Skeletal muscle satellite cell (primary cell): ENCODE data around the gene ENTPD2.

Experiments used
- H3K27me3 ChIP-seq: 2 replicates; pipeline ENCODE4 v1.7.0; 2013; ENCODE audit warnings: low read length; ENCODE audit not compliant: control insufficient read depth, insufficient read depth
- H3K36me3 ChIP-seq: 2 replicates; pipeline ENCODE4 v1.7.0; 2013; ENCODE audit warnings: mild to moderate bottlenecking, control low read depth, low read length; ENCODE audit not compliant: insufficient read depth
- H3K4me1 ChIP-seq: 2 replicates; pipeline ENCODE4 v1.7.0; 2013; ENCODE audit warnings: low read length; ENCODE audit not compliant: control insufficient read depth, insufficient read depth
- H3K4me2 ChIP-seq: 2 replicates; pipeline ENCODE4 v1.7.0; 2013; ENCODE audit warnings: mild to moderate bottlenecking, low read length
- H3K4me3 ChIP-seq: 2 replicates; pipeline ENCODE4 v1.7.0; 2013; ENCODE audit warnings: low read length
- H3K9ac ChIP-seq: 2 replicates; pipeline ENCODE4 v1.7.0; 2013; ENCODE audit warnings: mild to moderate bottlenecking, low read depth, low read length, moderate library complexity
- H3K9me3 ChIP-seq: replicated peaks from 2 replicates; pipeline ENCODE4 v1.7.0; 2013; ENCODE audit warnings: mild to moderate bottlenecking, control low read depth, low read length

Gene ENTPD2

GRCh38 chr9:137077758-137078693 lies 24.2 kb upstream of the ENTPD2 start:
- Histone ChIP-seq H3K36me3 (peaks cover 37% of the 10 kb centered on the region), H3K27me3 (no peaks in the 10 kb centered on the region), H3K9ac (peak overlapping the region; percentile 84), H3K4me1 (peaks cover 20% of the 10 kb centered on the region), H3K4me2 (peak overlapping the region; percentile 91), H3K9me3 (no peaks in the 10 kb centered on the region), H3K4me3 (peak overlapping the region; percentile 91)

GRCh38 chr9:137077010-137077747 lies 23.3 kb upstream of the ENTPD2 start, which contains the start of gene UAP1L1:
Gene UAP1L1, plus strand, starts transcription at chr9:137077517. Its CDS starts 16 bp downstream, at chr9:137077533.
- peak within 1 kb of the TSS; percentile 91 for H3K4me3 ChIP-seq
- peaks cover 31% of the 10 kb centered on the region for H3K36me3 ChIP-seq
- peak within 1 kb of the TSS; percentile 84 for H3K9ac ChIP-seq

DNA sequence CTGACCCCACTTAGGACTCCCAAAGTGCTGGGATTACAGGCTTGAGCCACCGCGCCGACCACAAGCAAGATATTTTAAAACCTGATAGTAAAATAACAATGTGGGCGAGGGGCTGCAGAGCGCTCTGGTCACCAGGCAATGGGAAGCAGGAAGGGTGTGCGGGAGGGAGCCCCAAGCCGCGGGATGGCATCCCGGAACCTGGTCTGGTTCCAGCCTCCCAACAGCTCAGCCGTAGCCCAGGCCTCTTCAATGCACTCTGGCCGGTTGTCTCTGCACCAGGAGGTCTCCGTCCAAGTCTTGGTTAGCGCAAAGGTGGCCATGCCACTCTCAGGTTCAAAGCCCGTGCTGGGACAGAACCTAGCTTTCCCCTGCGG lies 22.8 kb upstream of the ENTPD2 start:
- H3K4me3 ChIP-seq: peak overlapping the region; percentile 63
- H3K36me3 ChIP-seq: peaks cover 25% of the 10 kb centered on the region
- H3K9me3 ChIP-seq: no peaks in the 10 kb centered on the region
- H3K9ac ChIP-seq: peak overlapping the region; percentile 71
- H3K27me3 ChIP-seq: no peaks in the 10 kb centered on the region
- H3K4me2 ChIP-seq: peak overlapping the region; percentile 77
- peaks cover 11% of the 10 kb centered on the region for H3K4me1 ChIP-seq

More at GRCh38 chr9:137077010-137077747, 23.3 kb upstream of the ENTPD2 start, which contains the start of gene UAP1L1:
- Histone ChIP-seq H3K4me2 (peak within 1 kb of the TSS; percentile 91), H3K9me3 (no peaks in the 10 kb centered on the region), H3K4me1 (peaks cover 12% of the 10 kb centered on the region), H3K27me3 (no peaks in the 10 kb centered on the region)

- Histone ChIP-seq H3K36me3 (peaks cover 17% of the 10 kb centered on the region), H3K4me3 (no peak overlapping the region), H3K9ac (no peak overlapping the region), H3K9me3 (no peaks in the 10 kb centered on the region), H3K27me3 (no peaks in the 10 kb centered on the region), H3K4me2 (no peak overlapping the region), H3K4me1 (peaks cover 19% of the 10 kb centered on the region)
These were observed 21.5 kb upstream of the ENTPD2 start for GRCh38 chr9:137075275-137075775.

GRCh38 chr9:137074657-137075274 lies 20.9 kb upstream of the ENTPD2 start:
- Histone ChIP-seq H3K27me3 (no peaks in the 10 kb centered on the region), H3K9ac (no peak overlapping the region), H3K4me2 (no peak overlapping the region), H3K36me3 (peaks cover 11% of the 10 kb centered on the region), H3K4me1 (peaks cover 19% of the 10 kb centered on the region), H3K4me3 (no peak overlapping the region), H3K9me3 (no peaks in the 10 kb centered on the region)

- peaks cover 4% of the 10 kb centered on the region for H3K36me3 ChIP-seq
- H3K4me3 ChIP-seq: no peak overlapping the region
- H3K4me1 ChIP-seq: peaks cover 26% of the 10 kb centered on the region
- H3K9ac ChIP-seq: no peak overlapping the region
- no peak overlapping the region for H3K4me2 ChIP-seq
- no peaks in the 10 kb centered on the region for H3K9me3 ChIP-seq
- H3K27me3 ChIP-seq: no peaks in the 10 kb centered on the region
These were observed 20.1 kb upstream of the ENTPD2 start for GRCh38 chr9:137073992-137074399.

GRCh38 chr9:137071282-137071681 lies 17.4 kb upstream of the ENTPD2 start:
- H3K27me3 ChIP-seq: no peaks in the 10 kb centered on the region
- H3K4me2 ChIP-seq: peak overlapping the region; percentile 91
- H3K4me1 ChIP-seq: peaks cover 15% of the 10 kb centered on the region
- peak overlapping the region; percentile 71 for H3K9ac ChIP-seq
- no peaks in the 10 kb centered on the region for H3K9me3 ChIP-seq
- H3K4me3 ChIP-seq: peak overlapping the region; percentile 76
- no peaks in the 10 kb centered on the region for H3K36me3 ChIP-seq

GRCh38 chr9:137070906-137071275 lies 17.0 kb upstream of the ENTPD2 start:
- H3K9me3 ChIP-seq: no peaks in the 10 kb centered on the region
- H3K4me1 ChIP-seq: peaks cover 15% of the 10 kb centered on the region
- peak overlapping the region; percentile 76 for H3K4me3 ChIP-seq
- H3K4me2 ChIP-seq: peak overlapping the region; percentile 91
- no peaks in the 10 kb centered on the region for H3K36me3 ChIP-seq
- no peaks in the 10 kb centered on the region for H3K27me3 ChIP-seq
- peak overlapping the region; percentile 71 for H3K9ac ChIP-seq

GRCh38 chr9:137070201-137070905 lies 16.5 kb upstream of the ENTPD2 start, which contains the start of gene SAPCD2:
Gene SAPCD2, minus strand, starts transcription at chr9:137070557. Its CDS starts 97 bp downstream, at chr9:137070460.
- H3K9me3 ChIP-seq: no peaks in the 10 kb centered on the region
- no peaks in the 10 kb centered on the region for H3K36me3 ChIP-seq
- peaks cover 15% of the 10 kb centered on the region for H3K4me1 ChIP-seq
- H3K9ac ChIP-seq: peak within 1 kb of the TSS; percentile 71
- peak within 1 kb of the TSS; percentile 91 for H3K4me2 ChIP-seq
- no peaks in the 10 kb centered on the region for H3K27me3 ChIP-seq
- peak within 1 kb of the TSS; percentile 76 for H3K4me3 ChIP-seq

- H3K4me1 ChIP-seq: peaks cover 15% of the 10 kb centered on the region
- peak overlapping the region; percentile 76 for H3K4me3 ChIP-seq
- peak overlapping the region; percentile 91 for H3K4me2 ChIP-seq
- H3K9ac ChIP-seq: peak overlapping the region; percentile 21
- no peaks in the 10 kb centered on the region for H3K36me3 ChIP-seq
- no peaks in the 10 kb centered on the region for H3K27me3 ChIP-seq
- H3K9me3 ChIP-seq: no peaks in the 10 kb centered on the region
These were observed 15.7 kb upstream of the ENTPD2 start for GRCh38 chr9:137069508-137070091.
